SIG-M5 treated with dmso at 0.1 percent for 504 hours (cell line): ENCODE data around the gene PGBD5.

Experiments
- DNase-seq: peaks from one replicate; lab custom pipeline; 2025; ENCODE audit not compliant: unreplicated experiment; lab: John Stamatoyannopoulos, UW

The PGBD5 gene

GRCh38 chr1:230307213-230307612 lies 118.9 kb downstream of the PGBD5 start:
- DNase-seq, result no peak

- no peak for DNase-seq
These were observed 120.0 kb downstream of the PGBD5 start for GRCh38 chr1:230306169-230306568.

- no peak for DNase-seq
These were observed 122.3 kb downstream of the PGBD5 start for GRCh38 chr1:230303822-230304221.

GRCh38 chr1:230303069-230303468 lies 123.1 kb downstream of the PGBD5 start:
- no peak for DNase-seq

GRCh38 chr1:230301822-230302221 lies 124.3 kb downstream of the PGBD5 start:
- no peak for DNase-seq

GRCh38 chr1:230301322-230301721 lies 124.8 kb downstream of the PGBD5 start:
- no peak for DNase-seq

- no peak for DNase-seq
These were observed 125.5 kb downstream of the PGBD5 start for GRCh38 chr1:230300322-230301301.

GRCh38 chr1:230299191-230300006 lies 126.7 kb downstream of the PGBD5 start:
- DNase-seq, result no peak

GRCh38 chr1:230295367-230295766 lies 130.8 kb downstream of the PGBD5 start:
- DNase-seq, result no peak

GRCh38 chr1:230293390-230293700 lies 132.8 kb downstream of the PGBD5 start:
- DNase-seq, result no peak

- DNase-seq, result no peak
These were observed 133.3 kb downstream of the PGBD5 start for GRCh38 chr1:230292689-230293389.

- DNase-seq, result no peak
These were observed 134.2 kb downstream of the PGBD5 start for GRCh38 chr1:230291731-230292620.

GRCh38 chr1:230289350-230289644 lies 136.8 kb downstream of the PGBD5 start:
- no peak for DNase-seq

GRCh38 chr1:230288641-230289349 lies 137.3 kb downstream of the PGBD5 start:
- DNase-seq, result no peak

- DNase-seq, result no peak
These were observed 138.3 kb downstream of the PGBD5 start for GRCh38 chr1:230287674-230288315.

- no peak for DNase-seq
These were observed 139.3 kb downstream of the PGBD5 start for GRCh38 chr1:230286890-230287269.

- no peak for DNase-seq
These were observed 139.8 kb downstream of the PGBD5 start for GRCh38 chr1:230286166-230286889.

- DNase-seq, result no peak
These were observed 140.8 kb downstream of the PGBD5 start for GRCh38 chr1:230285351-230285750.

GRCh38 chr1:230284891-230285290 lies 141.2 kb downstream of the PGBD5 start:
- DNase-seq, result no peak
